GM21723 (cell line): Measurements from ENCODE around the gene GATB.
"Not testable (repeated sequence)": the region's sequence is repeated elsewhere in the genome, so short reads cannot be mapped to it uniquely, and the experiment has no call there.

ENCODE experiments used
- ATAC-seq: cut with Tn5 transposase; IDR thresholded peaks from one replicate; pipeline ENCODE4 v1.9.1; 2021; ENCODE audit warnings: mild to moderate bottlenecking, moderate library complexity; ENCODE audit not compliant: unreplicated experiment

GATB gene

DNA sequence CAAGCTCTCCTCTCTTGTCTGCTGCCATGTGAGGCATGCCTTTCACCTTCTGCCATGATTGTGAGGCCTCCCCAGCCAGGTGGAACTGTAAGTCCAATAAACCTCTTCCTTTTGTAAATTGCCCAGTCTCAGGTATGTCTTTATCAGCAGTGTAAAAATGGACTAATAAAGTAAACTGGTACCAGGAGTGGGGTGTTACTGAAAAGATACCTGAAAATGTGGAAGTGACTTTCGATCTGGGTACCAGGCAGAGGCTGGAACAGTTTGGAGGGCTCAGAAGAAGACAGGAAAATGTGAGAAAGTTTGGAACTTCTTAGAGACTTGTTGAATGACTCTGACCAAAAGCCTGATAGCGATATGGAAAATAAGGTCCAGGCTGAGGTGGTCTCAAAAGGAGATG lies 24.0 kb downstream of the GATB start:
- not testable (repeated sequence) for ATAC-seq

DNA sequence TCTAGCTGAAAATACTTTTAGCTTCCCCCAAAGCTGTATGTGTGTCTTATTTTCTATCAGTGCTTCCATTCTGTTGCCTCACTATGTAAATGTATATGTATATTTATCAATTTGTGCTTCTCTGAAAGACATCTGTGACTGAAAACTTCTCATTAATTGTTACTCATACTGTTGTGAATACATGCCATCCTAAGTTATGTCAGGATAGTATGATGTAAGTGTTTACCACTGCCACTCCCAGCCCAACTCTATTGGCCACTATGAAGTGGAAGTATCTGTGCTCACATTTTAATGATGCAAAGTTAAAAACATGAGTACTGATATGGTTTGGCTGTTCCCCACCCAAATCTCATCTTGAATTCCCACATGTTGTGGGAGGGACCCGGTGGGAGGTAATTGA lies 24.4 kb downstream of the GATB start:
- no peak for ATAC-seq

DNA sequence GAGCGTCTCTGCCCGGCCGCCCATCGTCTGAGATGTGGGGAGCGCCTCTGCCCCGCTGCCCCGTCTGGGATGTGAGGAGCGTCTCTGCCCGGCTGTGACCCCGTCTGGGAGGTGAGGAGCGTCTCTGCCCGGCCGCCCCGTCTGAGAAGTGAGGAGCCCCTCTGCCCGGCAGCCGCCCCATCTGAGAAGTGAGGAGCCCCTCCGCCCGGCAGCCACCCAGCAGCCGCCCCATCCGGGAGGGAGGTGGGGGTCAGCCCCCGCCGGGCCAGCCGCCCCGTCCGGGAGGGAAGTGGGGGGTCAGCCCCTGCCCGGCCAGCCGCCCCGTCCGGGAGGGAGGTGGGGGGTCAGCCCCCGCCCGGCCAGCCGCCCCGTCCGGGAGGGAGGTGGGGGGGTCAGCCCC lies 29.1 kb downstream of the GATB start:
- not testable (repeated sequence) for ATAC-seq

DNA sequence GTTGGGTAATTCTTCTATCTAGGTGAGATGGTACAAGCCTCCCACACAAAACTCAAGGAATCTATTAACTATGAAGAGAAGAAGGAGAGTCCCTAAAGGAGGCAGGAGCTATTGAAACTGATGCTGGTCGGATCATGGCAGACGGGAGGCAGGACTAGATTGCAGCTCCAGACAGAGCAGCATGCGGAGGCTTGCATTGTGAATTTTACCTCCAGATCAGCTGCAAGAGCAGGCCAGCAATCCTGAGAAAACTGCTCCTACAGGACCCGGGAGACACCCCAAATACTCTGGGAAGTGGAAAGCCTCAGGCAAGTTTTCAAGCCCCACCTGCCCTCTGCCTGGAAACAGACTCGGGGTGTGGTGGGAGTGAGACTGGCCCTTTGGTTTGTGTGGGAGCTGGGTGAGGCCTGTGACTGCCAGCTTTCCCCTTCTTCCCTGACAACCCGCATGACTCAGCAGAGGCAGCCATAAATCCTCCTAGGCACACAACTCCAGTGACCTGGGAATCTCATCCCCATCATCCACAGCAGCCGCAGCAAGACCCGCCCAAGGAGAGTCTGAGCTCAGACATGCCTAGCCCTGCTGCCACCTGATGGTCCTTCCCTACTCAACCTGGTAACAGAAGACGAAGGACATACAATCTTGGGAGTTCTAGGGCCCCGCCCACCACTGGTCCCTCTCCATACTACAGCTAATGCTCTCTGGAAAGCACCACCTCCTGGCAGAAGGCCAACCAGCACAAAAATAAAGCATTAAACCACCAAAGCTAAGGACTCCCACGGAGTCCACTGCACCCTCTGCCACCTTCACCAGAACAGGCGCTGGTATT lies 30.9 kb downstream of the GATB start:
- no peak for ATAC-seq

DNA sequence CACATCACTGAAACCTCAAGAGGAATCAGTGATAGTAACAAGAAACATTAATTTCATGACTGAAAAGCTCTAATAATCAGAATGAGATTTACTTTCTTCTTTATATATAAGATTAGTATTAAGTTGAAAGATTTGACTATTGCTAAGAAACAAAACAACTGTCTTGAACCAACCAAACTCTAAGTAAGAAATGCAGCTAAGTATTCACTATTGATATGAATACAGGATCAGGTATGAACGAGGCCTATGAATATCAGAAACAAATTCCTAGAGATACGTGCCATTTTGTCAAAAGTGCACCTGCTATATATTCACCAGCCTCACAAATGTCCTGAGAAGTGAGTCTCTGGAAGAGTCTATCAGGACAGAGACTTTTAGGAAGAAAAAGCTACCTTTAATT lies 32.1 kb downstream of the GATB start:
- ATAC-seq: no peak

DNA sequence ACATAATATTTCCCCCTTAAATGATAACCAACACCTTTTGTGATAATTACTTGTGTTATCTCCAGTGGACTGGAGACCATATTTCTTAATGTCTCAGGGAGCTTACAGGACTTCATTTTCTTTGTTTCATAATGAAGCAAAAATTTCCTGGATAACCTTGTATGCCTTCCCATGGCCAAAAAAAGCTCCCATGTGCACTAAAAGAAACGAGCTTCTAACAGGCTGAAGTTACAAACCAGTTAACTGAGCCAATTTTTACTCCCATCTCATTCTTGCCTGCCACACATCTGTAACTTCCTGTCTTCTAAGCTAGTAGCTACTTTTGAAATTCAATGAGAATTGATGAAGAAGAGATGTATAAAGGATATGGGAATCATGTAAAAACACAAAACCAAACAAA lies 32.8 kb downstream of the GATB start:
- ATAC-seq: no peak

DNA sequence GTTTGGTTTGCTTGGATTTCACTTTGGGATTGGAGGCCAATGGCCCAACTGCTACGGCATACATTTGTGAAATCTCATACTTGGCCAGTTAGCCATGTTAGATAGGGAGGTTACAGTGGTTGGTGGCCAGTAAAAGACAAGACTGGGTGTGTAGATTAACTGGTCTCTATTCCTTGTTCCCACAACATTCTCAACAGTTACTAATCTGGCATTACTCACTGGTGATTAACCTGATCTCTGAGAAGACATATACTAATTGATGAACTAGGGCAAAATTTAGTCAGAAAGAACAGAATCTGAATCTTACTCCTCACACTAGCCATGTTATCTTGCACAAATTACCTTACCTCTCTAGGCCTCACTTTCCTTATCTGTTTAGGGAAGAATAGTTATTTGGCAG lies 33.4 kb downstream of the GATB start:
- no peak for ATAC-seq

DNA sequence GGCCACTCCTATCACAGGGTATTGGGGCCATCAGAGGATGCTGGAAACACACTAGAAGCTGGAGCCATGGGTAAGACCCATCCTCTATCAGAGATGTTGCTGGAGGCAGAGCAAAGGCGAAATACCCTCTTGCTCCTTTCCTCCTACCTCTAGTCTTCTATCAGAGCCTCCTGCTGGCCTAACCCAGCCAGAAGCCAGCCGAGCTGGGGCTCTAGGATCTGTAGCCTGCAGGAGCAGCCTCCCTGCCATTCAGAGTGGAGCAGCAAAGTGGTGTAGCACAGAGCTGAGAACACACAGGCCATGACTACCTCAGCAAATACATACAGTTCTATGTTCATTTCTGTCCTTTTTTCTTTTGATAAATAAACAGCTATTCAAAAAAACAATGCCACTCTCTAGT lies 35.7 kb downstream of the GATB start:
- ATAC-seq: no peak

DNA sequence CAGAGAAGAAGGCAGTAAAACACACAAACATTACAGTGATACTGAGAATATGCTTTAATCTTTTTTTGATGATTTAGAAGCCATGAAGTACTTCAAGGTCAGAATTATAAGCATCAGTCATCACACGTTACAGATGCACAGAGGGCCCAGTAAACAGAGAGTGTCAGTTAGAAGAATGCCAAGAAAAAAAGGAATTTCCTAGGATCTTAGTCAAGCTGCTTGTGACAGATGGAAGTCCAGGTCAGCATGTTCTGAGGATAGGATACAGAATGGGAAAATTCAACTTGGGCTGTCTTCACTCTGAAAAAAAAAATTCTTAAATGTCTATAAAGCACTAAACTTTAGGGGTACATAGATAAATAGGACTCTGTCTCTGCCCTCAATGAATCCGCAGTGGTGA lies 38.9 kb downstream of the GATB start:
- ATAC-seq: no peak

DNA sequence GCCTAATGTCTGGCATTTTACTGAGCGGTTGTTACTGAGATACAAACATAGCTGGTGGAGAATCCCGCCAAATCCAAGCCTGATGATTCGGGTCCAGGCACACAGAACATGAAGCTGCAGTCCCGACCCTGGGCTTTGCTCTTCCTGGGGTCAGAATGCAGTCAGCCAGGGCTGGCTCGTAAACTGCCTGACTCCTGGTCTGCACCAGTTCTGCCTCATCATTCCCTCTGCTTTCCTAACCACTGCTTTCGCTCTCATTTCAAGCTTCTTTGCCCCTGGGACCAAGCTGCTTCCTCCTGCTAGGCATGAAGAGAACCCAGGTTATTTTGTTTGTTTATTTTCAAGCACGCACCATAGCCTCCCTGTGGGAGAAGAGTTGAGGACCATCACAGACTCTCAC lies 39.3 kb downstream of the GATB start:
- ATAC-seq: no peak

DNA sequence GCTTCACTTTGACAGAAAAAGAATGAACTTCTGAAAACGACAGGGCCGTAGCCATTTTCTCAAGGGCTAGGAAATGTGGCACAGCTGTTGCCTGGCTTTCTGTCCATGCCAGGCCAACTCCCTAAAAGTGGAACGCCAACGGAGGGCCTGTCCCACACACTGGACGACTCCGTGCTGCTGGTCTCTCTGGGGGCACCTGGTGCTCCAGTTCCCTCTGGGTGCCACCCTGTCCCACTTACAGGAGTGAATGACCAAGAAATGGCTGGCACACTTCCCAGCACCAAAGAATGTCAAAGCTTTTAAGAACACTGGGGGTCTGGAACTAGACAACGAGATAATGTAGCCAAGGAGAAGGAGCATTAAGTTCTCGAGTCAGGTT lies 40.9 kb downstream of the GATB start:
- no peak for ATAC-seq

DNA sequence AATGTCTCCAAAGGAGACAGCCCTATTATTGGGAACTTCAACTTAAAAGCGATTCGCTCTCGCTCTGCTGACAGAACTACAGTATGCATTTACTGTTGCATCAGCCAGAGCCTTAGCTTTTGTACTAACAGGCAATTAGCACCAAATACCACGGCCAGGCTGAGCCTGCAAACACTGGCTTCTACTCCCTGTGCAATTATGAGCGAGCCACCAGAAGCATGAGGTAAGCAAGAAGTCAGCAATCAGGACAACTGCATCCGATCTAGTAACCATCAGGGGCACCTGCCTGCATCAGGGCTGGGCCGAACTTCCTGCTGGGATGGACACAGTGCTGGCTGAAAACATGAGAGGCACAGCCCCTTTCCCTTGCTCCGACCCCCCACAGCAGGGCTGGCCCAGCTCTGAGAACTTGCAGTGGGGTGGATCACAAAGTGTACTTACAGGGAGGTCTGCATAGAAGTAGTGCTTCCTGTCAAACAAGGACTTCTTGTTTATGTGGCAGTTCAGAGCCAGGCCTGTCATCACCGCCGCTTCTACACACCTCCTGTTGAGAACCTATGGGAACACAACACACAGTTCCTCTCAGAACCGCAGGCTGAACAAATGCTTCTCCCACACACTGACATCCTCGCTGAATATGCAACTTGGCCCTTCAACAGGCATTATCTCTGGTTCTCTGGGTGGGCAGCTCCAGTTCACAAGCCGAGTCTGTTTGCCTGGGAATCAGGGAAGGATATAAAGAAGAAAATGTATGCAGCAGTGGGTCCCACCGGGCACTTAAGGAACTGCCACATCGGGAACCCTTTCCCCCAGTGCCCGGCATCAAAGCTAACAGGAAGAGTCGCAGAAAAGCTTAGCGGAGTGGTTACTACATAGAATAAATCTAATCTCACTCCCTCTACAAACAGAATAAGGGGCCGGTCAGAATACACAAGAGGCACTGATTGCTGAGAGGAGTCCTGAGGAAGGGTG lies 41.5 kb downstream of the GATB start:
- ATAC-seq: no peak

DNA sequence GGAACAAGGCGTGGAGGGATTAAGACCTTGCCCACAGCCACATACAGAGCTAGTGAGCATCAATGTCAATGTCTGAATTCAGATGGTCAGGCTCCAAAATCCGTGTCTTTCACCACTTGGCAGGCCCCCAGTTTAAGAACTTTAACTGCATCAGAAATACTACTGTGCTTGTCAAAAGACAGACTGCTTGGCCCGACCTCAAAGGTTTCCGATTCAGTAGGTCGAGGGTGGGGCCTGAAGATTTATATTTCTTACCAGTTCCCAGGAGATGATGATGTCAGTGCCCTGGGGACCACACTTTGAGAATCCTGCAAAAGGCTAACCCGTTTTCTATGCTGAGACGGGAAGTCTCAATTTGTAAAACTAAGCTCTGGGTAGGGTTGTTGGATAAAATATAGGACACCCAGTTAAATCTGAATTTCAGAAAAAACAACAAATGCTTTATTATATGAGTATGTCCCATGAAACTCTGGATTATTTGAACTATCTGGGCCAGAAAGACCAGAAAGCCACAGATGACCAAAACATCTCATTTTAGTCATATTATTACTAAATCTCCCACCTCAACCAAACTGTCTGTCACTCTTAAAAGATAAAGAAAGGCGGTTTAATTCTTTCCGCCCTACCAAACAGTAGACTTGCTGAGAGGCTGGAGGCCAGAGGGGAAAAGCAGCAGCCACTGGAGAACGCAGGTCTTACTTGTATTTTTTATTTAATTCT lies 42.7 kb downstream of the GATB start:
- no peak for ATAC-seq

DNA sequence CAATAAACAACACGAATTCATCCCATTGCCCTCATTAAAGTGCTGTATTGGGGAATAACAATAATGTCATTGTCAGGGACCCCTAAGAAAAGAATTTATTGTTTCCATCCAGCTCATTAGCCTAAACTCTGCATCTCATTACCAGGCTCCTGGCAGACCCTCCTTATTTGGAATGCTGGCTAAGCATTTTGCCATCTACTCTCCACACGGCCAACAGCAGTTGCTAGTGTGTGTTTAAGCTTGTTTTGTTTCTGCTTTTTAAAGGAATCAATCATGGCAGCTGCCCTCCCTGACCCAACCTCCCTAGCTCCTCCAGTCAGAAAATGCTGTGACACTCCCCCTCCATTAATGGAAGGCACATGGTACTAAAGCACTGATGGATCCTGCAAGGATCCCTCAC lies 43.5 kb downstream of the GATB start:
- no peak for ATAC-seq

DNA sequence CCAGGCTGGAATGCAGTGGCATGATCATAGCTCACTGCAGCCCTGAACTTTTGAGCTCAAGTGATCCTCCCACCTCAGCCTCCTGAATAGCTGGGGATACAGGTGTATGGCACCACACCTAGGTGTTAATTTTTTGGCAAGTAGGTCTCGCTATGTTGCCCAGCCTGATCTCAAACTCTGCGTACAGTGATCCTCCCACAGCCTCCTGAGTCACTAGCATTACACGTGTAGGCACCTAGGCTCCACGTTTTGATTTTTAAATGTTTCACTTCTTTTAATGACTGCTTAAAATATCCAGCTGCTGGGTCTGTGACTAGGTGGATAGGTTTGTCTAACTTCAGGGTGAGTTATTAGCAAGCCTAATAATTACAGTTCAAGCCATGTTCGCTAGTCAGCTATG lies 44.5 kb downstream of the GATB start:
- no peak for ATAC-seq

DNA sequence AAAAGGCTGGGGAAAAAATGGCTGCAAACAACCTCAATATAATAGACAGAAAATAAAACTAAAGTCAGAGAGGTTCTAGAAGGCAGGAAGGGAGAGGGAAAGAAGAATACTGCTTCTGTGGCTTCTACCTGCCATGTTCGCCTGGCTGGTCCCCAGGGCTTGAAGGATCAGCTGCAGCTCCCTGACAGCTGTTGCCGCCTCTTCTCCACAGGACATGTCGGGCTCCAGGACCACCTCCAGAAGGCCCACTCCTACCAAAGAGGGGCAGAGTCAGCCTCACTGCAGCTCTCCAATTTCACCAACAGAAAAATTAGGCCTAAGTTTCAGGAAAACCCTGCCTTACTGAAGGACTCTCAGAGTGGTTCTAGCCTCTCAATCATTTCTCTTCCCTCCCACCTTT lies 44.9 kb downstream of the GATB start:
- no peak for ATAC-seq

DNA sequence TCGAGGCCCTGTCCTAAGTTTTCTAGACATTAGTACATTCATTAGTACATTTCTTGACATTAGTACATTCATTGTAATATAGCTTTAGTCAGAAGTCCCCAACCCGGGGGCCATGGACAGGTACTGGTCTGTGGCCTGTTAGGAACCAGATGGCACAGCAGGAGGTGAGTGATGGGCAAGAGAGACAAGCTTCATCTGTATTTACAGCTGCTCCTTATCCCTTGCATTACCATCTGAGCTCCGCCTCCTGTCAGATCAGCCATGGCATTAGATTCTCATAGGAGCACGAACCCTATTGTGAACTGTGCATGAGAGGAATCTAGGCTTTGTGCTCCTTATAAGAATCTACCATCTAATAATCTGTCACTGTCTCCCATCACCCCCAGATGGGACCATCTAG lies 48.0 kb downstream of the GATB start:
- ATAC-seq: no peak

DNA sequence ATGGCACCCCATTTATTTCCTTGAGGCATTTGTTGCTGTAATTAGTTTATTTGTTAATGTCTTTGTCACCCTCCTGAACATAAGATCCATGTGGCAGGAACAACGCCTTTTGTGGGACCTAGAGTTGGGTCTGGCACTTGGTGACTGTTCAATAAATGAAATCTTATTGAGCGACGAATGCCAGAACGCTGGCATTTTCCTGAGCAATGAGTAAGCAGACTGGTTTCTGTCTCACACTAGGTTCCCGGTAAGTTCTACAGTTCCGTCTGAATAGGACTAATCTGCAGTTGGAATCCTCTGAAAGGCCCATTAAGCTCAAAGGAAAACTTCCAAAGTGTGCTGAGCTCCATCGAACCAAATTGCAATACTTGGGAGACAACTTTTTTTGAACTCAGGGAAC lies 49.2 kb downstream of the GATB start:
- no peak for ATAC-seq

DNA sequence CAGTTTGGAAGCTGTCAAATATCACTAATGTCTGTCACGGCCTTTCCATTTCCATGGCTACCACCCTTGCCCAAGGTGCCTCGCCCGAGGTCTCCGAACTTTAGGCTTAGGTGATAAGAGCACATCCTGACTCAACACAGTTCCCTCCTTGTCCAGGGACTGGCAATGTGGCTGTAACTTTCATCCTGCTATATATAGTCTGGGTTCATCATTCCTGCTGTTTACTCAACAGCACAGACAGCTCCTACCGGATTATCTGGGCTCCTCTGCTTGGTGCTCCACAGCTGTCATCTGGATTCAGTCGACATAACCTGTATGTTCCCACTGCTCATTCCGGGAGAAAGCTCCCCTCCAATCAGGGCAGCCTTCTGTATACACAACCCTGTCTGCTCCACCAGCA lies 51.2 kb downstream of the GATB start:
- ATAC-seq: no peak

DNA sequence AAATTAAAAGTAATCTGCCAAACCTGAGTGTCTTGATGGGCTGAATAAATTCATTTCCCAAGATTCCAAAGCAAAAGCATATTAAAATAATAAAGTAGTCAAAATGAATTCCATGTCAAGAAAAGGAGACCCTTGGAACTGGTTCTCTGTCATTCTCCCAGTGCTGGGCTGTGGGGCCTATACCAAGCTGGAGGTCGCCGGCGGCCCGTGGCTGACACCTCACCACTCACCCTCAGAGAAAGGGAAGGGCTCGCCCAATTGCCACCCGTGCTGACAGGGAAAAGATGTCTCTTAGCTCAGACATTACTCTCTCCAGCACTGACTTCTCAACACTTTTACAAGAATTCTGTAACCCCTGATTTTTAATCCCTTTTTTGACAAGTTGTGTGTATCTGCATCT lies 51.7 kb downstream of the GATB start:
- no peak for ATAC-seq

DNA sequence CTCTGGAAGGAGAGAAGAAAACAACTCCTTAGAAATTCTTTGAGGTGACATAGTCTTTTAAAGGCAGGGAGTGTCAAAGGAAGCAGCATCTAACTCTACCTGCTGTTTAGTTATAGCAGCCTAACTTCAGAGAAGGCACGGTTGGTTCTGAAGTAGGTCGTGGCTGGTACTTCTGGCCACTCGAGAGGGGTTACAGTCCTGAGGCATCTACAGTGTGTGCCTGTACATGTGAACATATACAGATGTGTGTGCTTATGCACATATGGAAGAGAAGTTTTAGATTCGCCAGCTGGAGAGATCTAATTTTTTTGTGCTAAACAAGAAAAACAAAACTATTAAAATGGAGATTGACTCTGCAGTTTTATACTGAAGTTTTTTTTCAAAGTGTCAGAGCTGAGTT lies 52.7 kb downstream of the GATB start:
- no peak for ATAC-seq
